H9 (cell line): ENCODE measurements around the gene HP. TPM values are rescaled to one million over a fixed set of nuclear protein-coding genes. Genes with fewer than 3 reads are reported as not detected.

Experiments
- DNase-seq: peaks from one replicate; pipeline ENCODE4 v3.0.0-alpha.2; 2017
- H2AFZ ChIP-seq: one replicate; pipeline ENCODE4 v1.6.1; 2013; ENCODE audit warnings: mild to moderate bottlenecking, low read length, control low read depth, moderate library complexity
- H2AK5ac ChIP-seq: 2 replicates; pipeline ENCODE4 v1.6.1; 2013; ENCODE audit warnings: low read length, control low read depth, mixed read lengths; ENCODE audit not compliant: insufficient read length
- H2BK120ac ChIP-seq: one replicate; pipeline ENCODE4 v1.6.1; 2013; ENCODE audit warnings: low read depth, mild to moderate bottlenecking, low read length, control low read depth, inconsistent platforms; ENCODE audit not compliant: poor library complexity, severe bottlenecking
- H2BK12ac ChIP-seq: 2 replicates; pipeline ENCODE4 v1.6.1; 2013; ENCODE audit warnings: low read length, control low read depth, mixed read lengths, low read depth; ENCODE audit not compliant: insufficient read length
- H2BK15ac ChIP-seq: 2 replicates; pipeline ENCODE4 v1.6.1; 2013; ENCODE audit warnings: low read depth, low read length, control low read depth
- H2BK20ac ChIP-seq: one replicate; pipeline ENCODE4 v1.6.1; 2013; ENCODE audit warnings: low read depth, mild to moderate bottlenecking, low read length, control low read depth, inconsistent platforms; ENCODE audit not compliant: poor library complexity, severe bottlenecking
- H2BK5ac ChIP-seq: 2 replicates; pipeline ENCODE4 v1.6.1; 2013; ENCODE audit warnings: low read length, control low read depth, mixed read lengths; ENCODE audit not compliant: insufficient read length
- H3K14ac ChIP-seq: 2 replicates; pipeline ENCODE4 v1.6.1; 2013; ENCODE audit warnings: low read length, control low read depth; ENCODE audit not compliant: insufficient read depth
- H3K18ac ChIP-seq: 2 replicates; pipeline ENCODE4 v1.6.1; 2013; ENCODE audit warnings: low read depth, mild to moderate bottlenecking, mixed read lengths, low read length, control low read depth; ENCODE audit not compliant: insufficient read length
- H3K23ac ChIP-seq: 2 replicates; pipeline ENCODE4 v1.6.1; 2013; ENCODE audit warnings: low read length, control low read depth, mixed read lengths, low read depth; ENCODE audit not compliant: insufficient read length
- H3K23me2 ChIP-seq: 2 replicates; pipeline ENCODE4 v1.6.1; 2013; ENCODE audit warnings: low read depth, mild to moderate bottlenecking, mixed read lengths, low read length, control low read depth; ENCODE audit not compliant: insufficient read length, poor library complexity, severe bottlenecking
- H3K27ac ChIP-seq: 2 replicates; pipeline ENCODE4 v1.5.1; 2013; ENCODE audit warnings: low read length, control low read depth, mixed read lengths, low read depth; ENCODE audit not compliant: insufficient read length
- H3K27me3 ChIP-seq: 2 replicates; pipeline ENCODE4 v1.6.1; 2013; ENCODE audit warnings: low read length, control low read depth, inconsistent platforms; ENCODE audit not compliant: insufficient read depth
- H3K4ac ChIP-seq: 2 replicates; pipeline ENCODE4 v1.6.1; 2013; ENCODE audit warnings: low read depth, mild to moderate bottlenecking, control low read depth, inconsistent platforms, low read length, moderate library complexity
- H3K4me1 ChIP-seq: 2 replicates; pipeline ENCODE4 v1.6.1; 2013; ENCODE audit warnings: low read length, control low read depth, inconsistent platforms; ENCODE audit not compliant: insufficient read depth
- H3K4me2 ChIP-seq: 2 replicates; pipeline ENCODE4 v1.6.1; 2013; ENCODE audit warnings: low read length, control low read depth, mixed read lengths; ENCODE audit not compliant: insufficient read length, insufficient read depth
- H3K56ac ChIP-seq: 2 replicates; pipeline ENCODE4 v1.6.1; 2013; ENCODE audit warnings: low read depth, mild to moderate bottlenecking, mixed read lengths, low read length, control low read depth; ENCODE audit not compliant: insufficient read length
- H3K79me1 ChIP-seq: 2 replicates; pipeline ENCODE4 v1.6.1; 2013; ENCODE audit warnings: low read depth, mild to moderate bottlenecking, moderate library complexity, low read length, control low read depth, inconsistent platforms; ENCODE audit not compliant: insufficient read depth, poor library complexity, severe bottlenecking
- H3K79me2 ChIP-seq: 2 replicates; pipeline ENCODE4 v1.6.1; 2013; ENCODE audit warnings: low read length, control low read depth, inconsistent platforms; ENCODE audit not compliant: insufficient read depth
- H3K9ac ChIP-seq: 2 replicates; pipeline ENCODE4 v1.6.1; 2013; ENCODE audit warnings: low read length, control low read depth, mixed read lengths; ENCODE audit not compliant: insufficient read length; ENCODE audit errors: extremely low read depth
- H3K9me3 ChIP-seq: one replicate; pipeline ENCODE4 v1.6.1; 2013; ENCODE audit warnings: low read depth, low read length, inconsistent platforms; ENCODE audit not compliant: control insufficient read depth
- H3T11ph ChIP-seq: one replicate; pipeline ENCODE4 v1.6.1; 2013; ENCODE audit warnings: mild to moderate bottlenecking, low read length, control low read depth, inconsistent platforms
- H4K20me1 ChIP-seq: one replicate; pipeline ENCODE4 v1.6.1; 2013; ENCODE audit not compliant: control insufficient read depth, insufficient read length, insufficient read depth
- H4K5ac ChIP-seq: 2 replicates; pipeline ENCODE4 v1.6.1; 2013; ENCODE audit warnings: low read depth, mild to moderate bottlenecking, mixed read lengths, low read length, control low read depth; ENCODE audit not compliant: insufficient read length
- H4K8ac ChIP-seq: replicated peaks from 2 replicates; pipeline ENCODE4 v1.6.1; 2013; ENCODE audit warnings: low read length, control low read depth, mixed read lengths, low read depth; ENCODE audit not compliant: insufficient read length
- H4K91ac ChIP-seq: 2 replicates; pipeline ENCODE4 v1.6.1; 2013; ENCODE audit warnings: low read depth, mild to moderate bottlenecking, moderate library complexity, mixed read lengths, low read length, control low read depth; ENCODE audit not compliant: insufficient read length
- H3K27ac Mint-ChIP-seq, 3 experiments: 2 replicates in 2 of 3; 3 replicates in 1 of 3; pipeline ENCODE4 v1.8.0; 2020 to 2021; ENCODE audit warnings: mixed read lengths in 3 of 3, mild to moderate bottlenecking in 1 of 3, moderate library complexity in 1 of 3
- H3K27me3 Mint-ChIP-seq: 2 replicates; pipeline ENCODE4 v1.8.0; 2021; ENCODE audit warnings: low read depth, mild to moderate bottlenecking, moderate library complexity, mixed read lengths
- H3K36me3 Mint-ChIP-seq, 3 experiments: 2 replicates in 2 of 3; 3 replicates in 1 of 3; pipeline ENCODE4 v1.8.0; 2020 to 2021; ENCODE audit warnings: low read depth in 3 of 3, mixed read lengths in 3 of 3; ENCODE audit not compliant: insufficient read depth in 1 of 3
- H3K4me1 Mint-ChIP-seq, 2 experiments: 2 replicates each; pipeline ENCODE4 v1.8.0; 2020; ENCODE audit warnings: mixed read lengths in 2 of 2
- H3K4me3 Mint-ChIP-seq, 2 experiments: 2 replicates in 1 of 2; 3 replicates in 1 of 2; pipeline ENCODE4 v1.8.0; 2020 to 2021; ENCODE audit warnings: mild to moderate bottlenecking in 2 of 2, mixed read lengths in 2 of 2, moderate library complexity in 1 of 2
- H3K9me3 Mint-ChIP-seq, 2 experiments: 2 replicates in 1 of 2; 3 replicates in 1 of 2; pipeline ENCODE4 v1.8.0; 2020; ENCODE audit warnings: mild to moderate bottlenecking in 2 of 2, mixed read lengths in 2 of 2, moderate library complexity in 1 of 2
- WGBS: extraction: QIAGEN DNeasy Blood & Tissue Kit; methylation state at CpG from one replicate; pipeline ENCODE4 v1.1.7; 2013; ENCODE audit warnings: missing lambda C conversion rate, low lambda C conversion rate, mixed read lengths; ENCODE audit not compliant: insufficient read length; ENCODE audit errors: extremely low coverage; 5-methylcytosine and 5-hydroxymethylcytosine counted together
- total RNA-seq: library from RNA; stranded (reverse); gene quantifications from 2 replicates; pipeline ENCODE4 v1.2.1, GENCODE V29; 2021
- TF ChIP-seq, protein P1 (sequence below): fragments of 200-600 bp; sonication (generic); conservative IDR thresholded peaks from 3 replicates; pipeline ENCODE4 v1.8.0; 2021; ENCODE audit warnings: antibody characterized with exemption, mild to moderate bottlenecking

HP gene
- total RNA-seq, 1 experiment from 2014 or later: not detected

DNA sequence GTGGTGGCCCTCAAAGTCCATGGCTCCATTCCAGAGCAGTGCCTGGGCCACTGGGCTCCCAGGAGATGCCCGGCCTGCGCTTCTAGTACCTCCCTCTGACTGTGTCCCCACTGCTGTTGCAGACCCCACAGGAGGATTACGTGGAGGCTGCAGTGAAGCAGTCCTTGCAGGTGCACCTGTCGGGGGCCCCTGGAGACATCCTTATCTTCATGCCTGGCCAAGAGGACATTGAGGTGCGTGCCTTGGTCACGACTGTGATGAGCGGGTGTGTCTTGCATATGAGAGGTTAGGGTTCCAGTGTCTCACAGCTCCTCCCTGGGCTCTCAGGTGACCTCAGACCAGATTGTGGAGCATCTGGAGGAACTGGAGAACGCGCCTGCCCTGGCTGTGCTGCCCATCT is 50.6 kb downstream of the HP start:
- no CpG with 5 or more reads among the region's 9 CpGs for WGBS
- Histone ChIP-seq H3K79me1 (no peaks in the 10 kb centered on the region), H3K79me2 (no peaks in the 10 kb centered on the region), H2BK12ac (no peak overlapping the region), H2AK5ac (no peak overlapping the region), H4K5ac (no peak overlapping the region), H2AFZ (no peak overlapping the region), H3T11ph (no peak overlapping the region), H3K4me2 (no peak overlapping the region), H3K4me1 (no peaks in the 10 kb centered on the region), H3K14ac (no peak overlapping the region), H3K23ac (no peak overlapping the region), H3K9me3 (no peaks in the 10 kb centered on the region), H2BK20ac (no peak overlapping the region), H3K27ac (no peak overlapping the region), H2BK120ac (no peak overlapping the region), H2BK5ac (no peak overlapping the region), H3K9ac (no peak overlapping the region), H3K23me2 (no peaks in the 10 kb centered on the region), H3K27me3 (no peaks in the 10 kb centered on the region), H4K8ac (no peak overlapping the region), H4K91ac (no peak overlapping the region), H3K56ac (no peak overlapping the region), H3K4ac (no peak overlapping the region), H3K18ac (no peak overlapping the region), H2BK15ac (no peak overlapping the region), H4K20me1 (no peaks in the 10 kb centered on the region)
- Mint-ChIP-seq H3K27ac (no peak overlapping the region), H3K4me1 (no peaks in the 10 kb centered on the region), H3K4me3 (no peak overlapping the region), H3K27me3 (no peaks in the 10 kb centered on the region; the same call in 1 of the 2 replicates), H3K9me3 (no peaks in the 10 kb centered on the region), H3K36me3 (peaks cover 65 to 100% (median 99%) of the 10 kb centered on the region in 3 experiments)
- DNase-seq: no peak
- TF ChIP-seq, protein P1, sequence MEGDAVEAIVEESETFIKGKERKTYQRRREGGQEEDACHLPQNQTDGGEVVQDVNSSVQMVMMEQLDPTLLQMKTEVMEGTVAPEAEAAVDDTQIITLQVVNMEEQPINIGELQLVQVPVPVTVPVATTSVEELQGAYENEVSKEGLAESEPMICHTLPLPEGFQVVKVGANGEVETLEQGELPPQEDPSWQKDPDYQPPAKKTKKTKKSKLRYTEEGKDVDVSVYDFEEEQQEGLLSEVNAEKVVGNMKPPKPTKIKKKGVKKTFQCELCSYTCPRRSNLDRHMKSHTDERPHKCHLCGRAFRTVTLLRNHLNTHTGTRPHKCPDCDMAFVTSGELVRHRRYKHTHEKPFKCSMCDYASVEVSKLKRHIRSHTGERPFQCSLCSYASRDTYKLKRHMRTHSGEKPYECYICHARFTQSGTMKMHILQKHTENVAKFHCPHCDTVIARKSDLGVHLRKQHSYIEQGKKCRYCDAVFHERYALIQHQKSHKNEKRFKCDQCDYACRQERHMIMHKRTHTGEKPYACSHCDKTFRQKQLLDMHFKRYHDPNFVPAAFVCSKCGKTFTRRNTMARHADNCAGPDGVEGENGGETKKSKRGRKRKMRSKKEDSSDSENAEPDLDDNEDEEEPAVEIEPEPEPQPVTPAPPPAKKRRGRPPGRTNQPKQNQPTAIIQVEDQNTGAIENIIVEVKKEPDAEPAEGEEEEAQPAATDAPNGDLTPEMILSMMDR: no peak
